Myocyte (in vitro differentiated cells): ENCODE results near the gene TAF11L12. TPM values are rescaled to one million over a fixed set of nuclear protein-coding genes. Genes with fewer than 3 reads are reported as not detected.
"Not testable (repeated sequence)": the region's sequence is repeated elsewhere in the genome, so short reads cannot be mapped to it uniquely, and the experiment has no call there.

ENCODE experiments used
- DNase-seq: peaks from one replicate; pipeline ENCODE4 v3.0.0-alpha.2; 2012; ENCODE audit warnings: low read depth
- polyA plus RNA-seq: library from polyadenylated mRNA; unstranded; fragments of >200 nt; gene quantifications from one replicate; pipeline ENCODE4 v1.2.1, GENCODE V29; 2012; ENCODE audit warnings: missing spikeins
- total RNA-seq: library from RNA; depleted of rRNA; stranded (reverse); fragments of >200 nt; gene quantifications from 2 replicates; pipeline ENCODE4 v1.2.3, GENCODE V29; 2014

TAF11L12 gene
- total RNA-seq = not detected in 2 replicates
- polyA plus RNA-seq = not detected

DNA sequence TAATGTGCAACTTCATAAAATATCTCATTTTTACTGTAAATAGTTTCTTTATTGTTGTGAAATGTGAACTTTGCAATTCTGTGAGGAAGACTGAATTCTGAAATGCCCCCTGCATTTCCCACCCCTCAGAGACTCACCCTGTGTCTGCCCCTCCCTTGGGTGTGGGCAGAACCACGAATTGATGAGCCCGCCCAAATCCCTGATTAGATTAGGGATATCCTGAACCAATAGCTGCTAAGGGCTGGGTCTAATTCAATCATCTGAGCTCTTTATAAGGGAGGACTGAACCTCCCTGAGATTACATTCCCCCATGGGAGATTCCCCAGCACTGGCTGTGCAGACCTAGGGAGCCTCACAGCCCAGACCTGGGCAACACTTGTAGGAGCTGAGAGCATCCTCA, at the start of gene TAF11L12:
TSS of gene TAF11L12 (plus strand) at position 301 of the 400 bp plus-strand sequence.
- DNase-seq = not testable (repeated sequence)

DNA sequence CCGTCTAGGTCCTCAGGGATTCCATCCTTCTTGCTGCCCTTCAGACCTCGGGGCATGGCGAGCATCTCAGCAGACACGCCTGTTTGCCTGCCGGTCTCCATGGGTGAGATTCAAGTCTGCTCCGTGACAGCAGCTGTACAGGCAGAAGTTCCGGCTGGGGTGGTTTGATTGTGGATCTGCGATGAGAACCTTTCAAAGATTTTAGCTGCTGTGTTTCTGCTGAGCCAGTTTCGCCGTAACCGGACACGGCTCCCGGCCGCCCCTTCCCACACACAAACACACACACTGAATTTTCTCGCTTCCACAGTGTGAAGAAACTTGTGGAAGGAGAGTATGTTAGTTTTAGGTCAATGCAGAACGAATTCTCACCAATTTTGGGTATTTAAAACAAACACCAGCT, 24.5 kb upstream of the TAF11L12 start, which contains the start of gene TAF11L7:
TSS of gene TAF11L7 (minus strand) at position 101 of the 400 bp plus-strand sequence.
- not testable (repeated sequence) for DNase-seq

DNA sequence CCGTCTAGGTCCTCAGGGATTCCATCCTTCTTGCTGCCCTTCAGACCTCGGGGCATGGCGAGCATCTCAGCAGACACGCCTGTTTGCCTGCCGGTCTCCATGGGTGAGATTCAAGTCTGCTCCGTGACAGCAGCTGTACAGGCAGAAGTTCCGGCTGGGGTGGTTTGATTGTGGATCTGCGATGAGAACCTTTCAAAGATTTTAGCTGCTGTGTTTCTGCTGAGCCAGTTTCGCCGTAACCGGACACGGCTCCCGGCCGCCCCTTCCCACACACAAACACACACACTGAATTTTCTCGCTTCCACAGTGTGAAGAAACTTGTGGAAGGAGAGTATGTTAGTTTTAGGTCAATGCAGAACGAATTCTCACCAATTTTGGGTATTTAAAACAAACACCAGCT, 19.3 kb upstream of the TAF11L12 start, which contains the start of gene TAF11L8:
TSS of gene TAF11L8 (minus strand) at position 101 of the 400 bp plus-strand sequence.
- DNase-seq = not testable (repeated sequence)

DNA sequence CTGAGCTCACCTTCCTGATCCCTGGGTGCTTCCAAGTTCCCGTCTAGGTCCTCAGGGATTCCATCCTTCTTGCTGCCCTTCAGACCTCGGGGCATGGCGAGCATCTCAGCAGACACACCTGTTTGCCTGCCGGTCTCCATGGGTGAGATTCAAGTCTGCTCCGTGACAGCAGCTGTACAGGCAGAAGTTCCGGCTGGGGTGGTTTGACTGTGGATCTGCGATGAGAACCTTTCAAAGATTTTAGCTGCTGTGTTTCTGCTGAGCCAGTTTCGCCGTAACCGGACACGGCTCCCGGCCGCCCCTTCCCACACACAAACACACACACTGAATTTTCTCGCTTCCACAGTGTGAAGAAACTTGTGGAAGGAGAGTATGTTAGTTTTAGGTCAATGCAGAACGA, 15.9 kb upstream of the TAF11L12 start, which contains the start of gene TAF11L9:
TSS of gene TAF11L9 (minus strand) at position 140 of the 400 bp plus-strand sequence.
- not testable (repeated sequence) for DNase-seq

DNA sequence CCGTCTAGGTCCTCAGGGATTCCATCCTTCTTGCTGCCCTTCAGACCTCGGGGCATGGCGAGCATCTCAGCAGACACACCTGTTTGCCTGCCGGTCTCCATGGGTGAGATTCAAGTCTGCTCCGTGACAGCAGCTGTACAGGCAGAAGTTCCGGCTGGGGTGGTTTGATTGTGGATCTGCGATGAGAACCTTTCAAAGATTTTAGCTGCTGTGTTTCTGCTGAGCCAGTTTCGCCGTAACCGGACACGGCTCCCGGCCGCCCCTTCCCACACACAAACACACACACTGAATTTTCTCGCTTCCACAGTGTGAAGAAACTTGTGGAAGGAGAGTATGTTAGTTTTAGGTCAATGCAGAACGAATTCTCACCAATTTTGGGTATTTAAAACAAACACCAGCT, 12.5 kb upstream of the TAF11L12 start, which contains the start of gene TAF11L10:
TSS of gene TAF11L10 (minus strand) at position 101 of the 400 bp plus-strand sequence.
- not testable (repeated sequence) for DNase-seq

DNA sequence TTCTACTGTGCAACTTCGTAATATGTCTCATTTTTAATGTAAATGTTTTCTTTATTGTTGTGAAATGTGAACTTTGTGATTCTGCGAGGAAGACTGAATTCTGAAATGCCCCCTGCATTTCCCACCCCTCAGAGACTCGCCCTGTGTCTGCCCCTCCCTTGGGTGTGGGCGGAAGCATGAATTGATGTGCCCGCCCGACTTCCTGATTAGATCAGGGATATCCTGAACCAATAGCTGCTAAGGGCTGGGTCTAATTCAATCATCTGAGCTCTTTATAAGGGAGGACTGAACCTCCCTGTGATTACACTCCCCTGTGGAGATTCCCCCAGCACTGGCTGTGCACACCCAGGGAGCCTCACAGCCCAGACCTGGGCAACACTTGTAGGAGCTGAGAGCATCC, 6.3 kb upstream of the TAF11L12 start, which contains the start of gene TAF11L11:
TSS of gene TAF11L11 (plus strand) at position 304 of the 400 bp plus-strand sequence.
- not testable (repeated sequence) for DNase-seq

DNA sequence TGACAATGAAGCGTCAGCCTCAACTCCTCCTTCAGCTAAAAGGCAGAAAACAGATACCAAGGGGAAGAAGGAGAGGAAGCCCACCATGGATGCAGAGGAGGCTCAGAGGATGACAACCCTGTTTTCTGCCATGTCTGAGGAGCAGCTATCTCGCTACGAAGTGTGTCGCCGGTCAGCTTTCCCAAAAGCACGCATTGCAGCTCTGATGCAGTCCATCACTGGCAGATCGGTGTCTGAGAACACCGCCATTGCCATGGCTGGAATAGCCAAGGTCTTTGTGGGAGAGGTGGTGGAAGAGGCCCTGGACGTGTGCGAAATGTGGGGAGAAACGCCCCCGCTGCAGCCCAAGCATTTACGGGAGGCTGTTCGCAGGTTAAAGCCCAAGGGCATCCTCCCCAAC, 5.2 kb upstream of the TAF11L12 start:
- no peak for DNase-seq

DNA sequence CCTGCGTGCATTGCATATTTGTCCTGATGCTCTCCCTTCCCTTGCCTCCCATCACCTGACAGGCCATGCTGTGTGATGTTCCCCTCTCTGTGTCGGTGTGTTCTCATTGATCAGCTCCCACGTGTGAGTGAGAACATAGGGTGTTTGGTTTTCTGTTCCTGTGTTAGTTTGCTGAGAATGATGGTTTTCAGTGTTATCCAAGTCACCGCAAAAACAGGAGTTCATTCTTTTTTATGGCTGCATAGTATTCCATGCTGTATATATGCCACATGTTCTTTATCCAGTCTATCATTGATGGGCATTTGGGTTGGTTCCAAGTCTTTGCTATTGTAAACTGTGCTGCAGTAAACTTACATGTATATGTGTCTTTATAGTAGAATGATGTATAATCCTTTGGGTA, 2.7 kb upstream of the TAF11L12 start:
- DNase-seq = not testable (repeated sequence)

DNA sequence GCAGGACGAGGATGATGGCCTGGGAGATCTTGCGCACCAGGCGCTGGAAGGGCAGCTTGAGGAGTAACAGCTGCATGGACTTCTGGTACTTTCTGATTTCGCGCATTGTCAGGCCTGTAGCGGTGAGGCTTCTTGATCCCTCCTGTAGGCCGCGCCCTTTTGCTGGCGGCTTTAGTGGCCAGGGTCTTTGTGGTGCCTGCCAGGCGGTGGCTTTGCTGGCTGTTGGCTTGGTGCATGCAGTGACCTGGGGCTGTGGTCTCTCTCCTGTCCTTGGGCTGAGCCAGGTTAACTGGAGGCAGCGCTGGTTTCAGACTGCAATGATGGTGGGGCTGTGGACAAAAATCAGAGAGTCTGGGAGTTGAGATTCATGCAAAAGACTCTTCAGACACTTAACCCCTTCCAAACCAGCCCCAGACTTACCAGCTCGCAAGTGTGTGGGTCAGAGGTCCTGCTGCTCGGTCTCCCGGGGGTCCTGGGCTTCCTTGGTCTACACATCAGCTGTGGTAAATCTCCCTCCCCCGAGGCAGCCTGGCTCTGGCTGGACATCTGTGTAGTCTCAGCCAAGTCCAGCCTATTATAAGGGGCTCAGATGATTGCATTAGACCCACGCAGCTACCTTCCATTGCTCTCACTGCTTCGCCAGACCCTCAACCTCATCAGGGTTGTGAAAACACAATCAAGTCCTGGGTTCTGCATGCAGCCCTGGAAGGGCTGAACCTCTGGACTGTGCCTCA, 4.8 kb downstream of the TAF11L12 start:
- no peak for DNase-seq

DNA sequence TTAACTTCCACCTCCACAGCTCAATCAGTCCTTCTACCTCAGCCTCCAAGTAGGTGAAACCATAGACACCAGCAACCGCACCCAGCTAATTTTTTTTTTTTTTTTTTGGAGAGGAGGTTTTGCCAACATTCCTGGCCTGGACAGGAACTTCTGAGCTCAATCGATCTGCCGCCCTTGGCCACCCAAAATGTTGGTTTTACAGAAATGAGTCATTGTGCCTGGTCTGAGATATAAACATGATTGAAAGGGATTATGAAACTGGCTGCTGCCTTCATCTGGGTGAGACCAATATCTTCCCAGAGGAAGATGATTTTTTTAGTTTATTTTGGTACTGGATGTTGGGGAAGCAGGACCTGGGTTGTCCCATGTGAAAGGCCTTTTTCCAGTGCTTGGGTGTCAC, 9.2 kb downstream of the TAF11L12 start:
- no peak for DNase-seq

DNA sequence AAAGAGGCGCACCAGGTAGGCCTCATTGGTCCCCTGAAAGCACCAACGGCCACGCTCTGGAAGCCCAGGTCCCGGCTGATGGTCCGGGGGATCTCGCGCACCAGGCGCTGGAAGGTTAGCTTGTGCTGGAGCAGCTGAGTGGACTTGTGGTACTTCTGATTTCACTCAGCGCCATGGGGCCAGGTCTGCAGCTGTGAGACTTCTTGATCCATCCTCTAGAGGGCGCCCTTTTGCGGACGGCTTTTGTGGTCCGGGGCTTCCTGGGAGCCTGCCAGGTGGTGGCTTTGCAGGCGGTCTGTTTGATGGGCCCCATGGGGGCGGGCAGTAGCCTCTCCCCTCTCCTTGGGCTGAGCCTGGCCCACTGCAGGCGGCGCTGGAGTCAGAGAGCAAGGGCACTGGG, 10.4 kb downstream of the TAF11L12 start:
- no peak for DNase-seq

DNA sequence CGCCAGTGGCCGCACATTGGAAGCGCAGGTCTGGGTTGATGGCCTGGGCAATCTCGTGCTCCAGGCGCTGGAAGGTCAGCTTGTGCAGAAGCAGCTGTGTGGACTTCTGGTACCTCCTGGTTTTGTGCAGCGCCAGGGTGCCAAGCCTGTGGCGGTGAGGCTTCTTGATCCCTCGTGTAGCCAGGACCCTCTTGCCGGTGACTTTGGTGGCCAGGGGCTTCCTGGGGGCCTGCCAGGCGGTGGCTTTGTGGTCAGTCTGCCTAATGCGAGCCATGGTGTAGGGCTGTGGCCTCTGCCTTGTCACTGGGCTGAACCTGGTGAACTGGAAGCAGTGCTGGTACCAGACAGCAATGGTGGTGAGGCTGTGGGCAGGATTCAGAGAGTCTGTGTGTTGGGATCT, 15.5 kb downstream of the TAF11L12 start:
- no peak for DNase-seq

DNA sequence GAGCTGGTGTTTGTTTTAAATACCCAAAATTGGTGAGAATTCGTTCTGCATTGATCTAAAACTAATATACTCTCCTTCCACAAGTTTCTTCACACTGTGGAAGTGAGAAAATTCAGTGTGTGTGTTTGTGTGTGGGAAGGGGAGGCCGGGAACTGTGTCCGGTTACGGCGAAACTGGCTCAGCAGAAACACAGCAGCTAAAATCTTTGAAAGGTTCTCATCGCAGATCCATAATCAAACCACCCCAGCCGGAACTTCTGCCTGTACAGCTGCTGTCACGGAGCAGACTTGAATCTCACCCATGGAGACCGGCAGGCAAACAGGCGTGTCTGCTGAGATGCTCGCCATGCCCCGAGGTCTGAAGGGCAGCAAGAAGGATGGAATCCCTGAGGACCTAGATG, 21.6 kb downstream of the TAF11L12 start, which contains the start of gene TAF11L13:
TSS of gene TAF11L13 (plus strand) at position 301 of the 400 bp plus-strand sequence.
- not testable (repeated sequence) for DNase-seq

DNA sequence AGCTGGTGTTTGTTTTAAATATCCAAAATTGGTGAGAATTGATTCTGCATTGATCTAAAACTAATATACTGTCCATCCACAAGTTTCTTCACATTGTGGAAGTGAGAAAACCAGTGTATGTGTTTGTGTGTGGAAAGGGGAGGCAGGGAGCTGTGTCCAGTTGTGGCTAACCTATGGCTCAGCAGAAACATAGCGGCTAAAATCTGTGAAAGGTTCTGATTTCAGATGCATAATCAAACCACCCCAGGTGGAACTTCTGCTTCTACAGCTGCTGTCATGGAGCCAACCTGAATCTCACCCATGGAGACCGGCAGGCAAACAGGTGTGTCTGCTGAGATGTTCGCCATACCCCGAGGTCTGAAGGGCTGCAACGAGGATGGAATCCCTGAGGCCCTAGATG, 24.0 kb downstream of the TAF11L12 start, which contains the start of gene TAF11L14:
TSS of gene TAF11L14 (plus strand) at position 301 of the 400 bp plus-strand sequence.
- no peak for DNase-seq

DNA sequence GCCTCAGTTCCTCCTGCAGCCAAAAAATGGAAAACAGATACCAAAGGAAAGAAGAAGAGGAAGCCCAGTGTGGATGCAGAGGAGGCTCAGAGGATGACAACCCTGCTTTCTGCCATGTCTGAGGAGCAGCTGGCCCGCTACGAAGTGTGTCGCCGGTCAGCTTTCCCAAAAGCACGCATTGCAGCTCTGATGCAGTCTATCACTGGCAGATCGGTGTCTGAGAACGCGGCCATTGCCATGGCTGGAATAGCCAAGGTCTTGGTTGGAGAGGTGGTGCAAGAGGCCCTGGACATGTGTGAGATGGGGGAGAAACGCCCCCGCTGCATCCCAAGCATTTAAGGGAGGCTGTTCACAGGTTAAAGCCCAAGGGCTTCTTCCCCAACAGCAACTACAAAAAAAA, 39.0 kb downstream of the TAF11L12 start:
- not testable (repeated sequence) for DNase-seq

DNA sequence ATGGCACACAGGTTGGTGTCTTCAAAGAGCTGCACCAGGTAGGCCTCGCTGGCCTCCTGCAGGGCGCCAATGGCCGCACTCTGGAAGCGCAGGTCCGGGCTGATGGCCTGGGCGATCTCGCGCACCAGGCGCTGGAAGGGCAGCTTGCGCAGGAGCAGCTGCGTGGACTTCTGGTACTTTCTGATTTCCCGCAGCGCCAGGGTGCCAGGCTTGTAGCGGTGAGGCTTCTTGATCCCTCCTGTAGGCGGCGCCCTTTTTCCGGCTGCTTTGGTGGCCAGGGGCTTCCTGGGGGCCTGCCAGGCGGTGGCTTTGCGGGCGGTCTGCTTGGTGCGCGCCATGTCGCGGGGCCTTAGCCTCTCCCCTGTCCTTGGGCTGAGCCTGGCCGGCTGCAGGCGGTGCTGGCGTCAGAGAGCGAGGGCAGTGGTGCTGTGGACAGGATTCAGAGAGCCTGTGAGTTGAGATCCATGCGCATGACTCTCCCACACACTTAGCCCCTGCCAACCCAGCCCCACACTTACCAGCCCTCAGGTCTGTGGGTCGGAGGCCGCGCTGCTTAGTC, 45.1 kb downstream of the TAF11L12 start:
- DNase-seq = not testable (repeated sequence)

DNA sequence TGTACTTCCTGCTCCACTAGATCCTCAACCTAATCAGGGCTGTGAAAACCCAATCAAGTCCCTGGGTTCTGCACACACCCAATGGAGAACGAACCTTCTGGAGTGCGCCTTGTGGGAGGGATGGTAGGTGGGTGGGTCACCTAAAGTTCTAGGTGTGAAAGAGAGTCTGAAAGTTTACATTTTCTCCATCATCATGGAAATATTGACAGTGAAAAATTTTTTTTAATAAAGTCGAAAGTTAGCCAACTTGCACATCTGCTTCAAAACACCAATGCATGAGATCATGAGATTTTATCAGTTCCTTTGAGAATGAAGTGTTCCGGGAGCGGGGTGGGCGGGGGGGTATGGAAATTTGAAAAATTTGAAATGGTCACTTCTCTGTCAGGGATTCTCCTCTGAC, 45.7 kb downstream of the TAF11L12 start:
- DNase-seq = no peak

Other genes starting within 250 kb of the TAF11L12 start
- gene TAF11L2, start 112.2 kb upstream of the TAF11L12 start, total RNA-seq = not detected in 2 replicates
- gene TAF11L3, start 92.0 kb upstream of the TAF11L12 start, total RNA-seq = not detected in 2 replicates
- gene TAF11L4, start 88.6 kb upstream of the TAF11L12 start, total RNA-seq = not detected in 2 replicates
- not detected in 2 replicates for gene TAF11L5, start 85.2 kb upstream of the TAF11L12 start, total RNA-seq
- gene TAF11L6, start 81.7 kb upstream of the TAF11L12 start, total RNA-seq = not detected in 2 replicates
- gene TAF11L7, start 24.6 kb upstream of the TAF11L12 start, total RNA-seq = not detected in 2 replicates
- gene TAF11L8, start 19.4 kb upstream of the TAF11L12 start, total RNA-seq = not detected in 2 replicates
- not detected in 2 replicates for gene TAF11L9, start 16.0 kb upstream of the TAF11L12 start, total RNA-seq
- gene TAF11L10, start 12.6 kb upstream of the TAF11L12 start, total RNA-seq = not detected in 2 replicates
- not detected in 2 replicates for gene TAF11L11, start 6.2 kb upstream of the TAF11L12 start, total RNA-seq
- not detected in 2 replicates for gene TAF11L13, start 21.7 kb downstream of the TAF11L12 start, total RNA-seq
- gene TAF11L14, start 24.1 kb downstream of the TAF11L12 start, total RNA-seq = not detected in 2 replicates